Tibial artery (tissue), 4 donors: ENCODE data around the gene ARFGAP3.
A peak's percentile ranks its signal among the peaks of the same experiment; 100 is the strongest.

ENCODE experiments used
- DNase-seq, 2 donors: peaks; one replicate each; pipeline ENCODE4 v3.0.0-alpha.2; 2019
- H3K27ac ChIP-seq, 2 donors: fragments of 200-600 bp; sonication (generic) in 1 of 2; 1 replicate in 1 of 2; 2 replicates in 1 of 2; pipeline ENCODE4 v1.5.1; 2018 to 2019; ENCODE audit warnings: mild to moderate bottlenecking in 1 of 2
- H3K27me3 ChIP-seq, 2 donors: fragments of 200-600 bp; sonication (generic) in 1 of 2; one replicate each; pipeline versions ENCODE4 v1.5.1 to v1.6.0; 2016 to 2019
- H3K36me3 ChIP-seq, 3 donors: fragments of 200-600 bp; sonication (generic) in 2 of 3; one replicate each; pipeline ENCODE4 v1.5.1; 2016 to 2019; ENCODE audit warnings: mild to moderate bottlenecking in 2 of 3
- H3K4me1 ChIP-seq, 4 donors: fragments of 200-600 bp; sonication (generic) in 2 of 4; 1 replicate in 3 of 4; 2 replicates in 1 of 4; pipeline ENCODE4 v1.5.1; 2016 to 2019
- H3K4me3 ChIP-seq, 2 donors: fragments of 200-600 bp; sonication (generic) in 1 of 2; 1 replicate in 1 of 2; 2 replicates in 1 of 2; pipeline ENCODE4 v1.5.1; 2018 to 2019; ENCODE audit warnings: mild to moderate bottlenecking in 2 of 2
- H3K9me3 ChIP-seq, 3 donors: fragments of 200-600 bp; sonication (generic) in 1 of 3; one replicate each; pipeline ENCODE4 v1.5.1; 2016 to 2019
- intact Hi-C: fragments of 100-400 bp; cut with DNase I; formaldehyde crosslinking; loops from one replicate; pipeline ENCODE4 v1.15.0; 2023; ENCODE audit warnings: low total_unique reads
- TF ChIP-seq, protein P1 (sequence below), 2 experiments: fragments of 200-600 bp in 1 of 2; fragments of 450-650 bp in 1 of 2; IDR thresholded peaks; one replicate each; pipeline ENCODE4 v1.5.1; 2017 to 2019; ENCODE audit warnings: antibody characterized with exemption in 2 of 2, mild to moderate bottlenecking in 1 of 2, moderate library complexity in 1 of 2

Gene ARFGAP3

DNA sequence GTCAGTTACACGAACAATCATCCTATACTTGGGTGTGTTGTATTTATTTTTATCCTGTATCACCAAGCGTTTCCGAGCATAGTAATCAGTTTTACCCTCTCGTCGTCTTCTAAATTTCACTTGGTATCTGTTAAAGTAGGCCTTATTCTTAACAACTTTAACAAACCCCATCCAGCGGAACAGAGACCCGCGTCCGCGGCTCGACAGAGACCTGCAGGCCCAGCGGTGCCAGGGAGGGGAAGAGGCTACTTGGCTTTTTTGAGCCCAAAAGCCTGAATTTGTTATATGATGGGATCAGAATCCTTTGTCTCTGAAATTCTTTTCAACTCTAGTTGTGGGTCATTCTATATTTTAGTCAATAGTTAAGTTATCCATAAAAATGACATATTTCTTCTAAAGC, 79.9 kb downstream of the ARFGAP3 start:
- no peak for DNase-seq
- Histone ChIP-seq H3K9me3 (no peaks in the 10 kb centered on the region), H3K36me3 (no peaks in the 10 kb centered on the region), H3K27ac (no peak overlapping the region), H3K4me3 (no peak overlapping the region), H3K27me3 (no peaks in the 10 kb centered on the region), H3K4me1 (no peaks in the 10 kb centered on the region)
- intact Hi-C loops = loop anchor here (10.0 kb wide), 1 partner anchor 112 kb away; no protein-coding TSS in a partner anchor
- TF ChIP-seq, protein P1, sequence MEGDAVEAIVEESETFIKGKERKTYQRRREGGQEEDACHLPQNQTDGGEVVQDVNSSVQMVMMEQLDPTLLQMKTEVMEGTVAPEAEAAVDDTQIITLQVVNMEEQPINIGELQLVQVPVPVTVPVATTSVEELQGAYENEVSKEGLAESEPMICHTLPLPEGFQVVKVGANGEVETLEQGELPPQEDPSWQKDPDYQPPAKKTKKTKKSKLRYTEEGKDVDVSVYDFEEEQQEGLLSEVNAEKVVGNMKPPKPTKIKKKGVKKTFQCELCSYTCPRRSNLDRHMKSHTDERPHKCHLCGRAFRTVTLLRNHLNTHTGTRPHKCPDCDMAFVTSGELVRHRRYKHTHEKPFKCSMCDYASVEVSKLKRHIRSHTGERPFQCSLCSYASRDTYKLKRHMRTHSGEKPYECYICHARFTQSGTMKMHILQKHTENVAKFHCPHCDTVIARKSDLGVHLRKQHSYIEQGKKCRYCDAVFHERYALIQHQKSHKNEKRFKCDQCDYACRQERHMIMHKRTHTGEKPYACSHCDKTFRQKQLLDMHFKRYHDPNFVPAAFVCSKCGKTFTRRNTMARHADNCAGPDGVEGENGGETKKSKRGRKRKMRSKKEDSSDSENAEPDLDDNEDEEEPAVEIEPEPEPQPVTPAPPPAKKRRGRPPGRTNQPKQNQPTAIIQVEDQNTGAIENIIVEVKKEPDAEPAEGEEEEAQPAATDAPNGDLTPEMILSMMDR (IDR thresholded peaks at IDR 0.05) = no peak

DNA sequence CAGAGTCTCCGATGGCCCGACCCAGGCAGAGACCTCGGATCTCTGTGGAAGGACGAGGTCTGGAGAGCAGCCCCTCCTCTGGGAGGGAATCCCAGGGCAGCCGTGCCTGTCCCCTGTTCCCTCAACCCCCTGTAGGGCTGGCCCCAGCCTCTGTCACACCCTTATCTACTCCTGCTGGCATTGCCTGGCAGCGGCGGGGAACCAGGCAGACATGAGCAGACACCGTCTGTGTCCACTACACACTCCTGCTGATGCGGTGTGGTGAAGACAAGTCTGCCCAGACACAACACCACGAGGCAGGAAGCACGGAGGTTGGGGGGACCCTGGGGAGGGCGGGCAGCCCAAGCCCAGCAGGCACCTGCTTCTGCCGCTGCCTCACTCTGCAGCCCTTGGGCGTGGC, 83.9 kb downstream of the ARFGAP3 start:
- H3K4me3 ChIP-seq = no peak overlapping the region
- H3K36me3 ChIP-seq = no peaks in the 10 kb centered on the region
- H3K27me3 ChIP-seq = no peaks in the 10 kb centered on the region
- H3K27ac ChIP-seq = no peak overlapping the region
- peaks cover 0 to 11% (median 5%) of the 10 kb centered on the region in 4 donors for H3K4me1 ChIP-seq
- no peak for DNase-seq
- TF ChIP-seq, protein P1 (IDR thresholded peaks at IDR 0.05) = no peak
- intact Hi-C loops = loop anchor here (10.0 kb wide), 1 partner anchor 108 kb away; no protein-coding TSS in a partner anchor
- H3K9me3 ChIP-seq = no peaks in the 10 kb centered on the region

DNA sequence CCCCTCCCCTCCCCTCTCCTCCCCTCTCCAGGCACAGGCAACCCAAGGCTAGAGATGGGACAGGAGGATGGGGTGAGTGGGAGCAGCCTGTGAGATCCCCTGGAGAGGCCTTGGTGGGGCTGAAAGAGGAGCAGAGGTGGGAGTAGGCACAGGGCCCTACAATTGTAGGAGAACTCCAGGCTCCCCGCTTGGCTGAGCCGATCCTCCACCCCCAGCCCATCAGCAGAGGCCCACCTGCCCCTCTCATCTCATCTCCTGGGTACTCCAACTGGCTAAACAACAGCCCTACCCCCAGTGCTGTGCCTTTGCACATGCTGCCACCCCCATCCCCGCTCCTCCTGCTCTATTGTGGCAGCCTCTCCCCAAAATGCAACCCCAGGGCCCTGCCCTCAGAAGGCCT, 84.4 kb downstream of the ARFGAP3 start:
- peaks cover 0 to 11% (median 5%) of the 10 kb centered on the region in 4 donors for H3K4me1 ChIP-seq
- H3K9me3 ChIP-seq = no peaks in the 10 kb centered on the region
- TF ChIP-seq, protein P1 (IDR thresholded peaks at IDR 0.05) = no peak
- no peak for DNase-seq
- no peak overlapping the region for H3K27ac ChIP-seq
- H3K27me3 ChIP-seq = no peaks in the 10 kb centered on the region
- intact Hi-C loops = loop anchor here (10.0 kb wide), 1 partner anchor 108 kb away; no protein-coding TSS in a partner anchor
- H3K36me3 ChIP-seq = no peaks in the 10 kb centered on the region
- H3K4me3 ChIP-seq = no peak overlapping the region

DNA sequence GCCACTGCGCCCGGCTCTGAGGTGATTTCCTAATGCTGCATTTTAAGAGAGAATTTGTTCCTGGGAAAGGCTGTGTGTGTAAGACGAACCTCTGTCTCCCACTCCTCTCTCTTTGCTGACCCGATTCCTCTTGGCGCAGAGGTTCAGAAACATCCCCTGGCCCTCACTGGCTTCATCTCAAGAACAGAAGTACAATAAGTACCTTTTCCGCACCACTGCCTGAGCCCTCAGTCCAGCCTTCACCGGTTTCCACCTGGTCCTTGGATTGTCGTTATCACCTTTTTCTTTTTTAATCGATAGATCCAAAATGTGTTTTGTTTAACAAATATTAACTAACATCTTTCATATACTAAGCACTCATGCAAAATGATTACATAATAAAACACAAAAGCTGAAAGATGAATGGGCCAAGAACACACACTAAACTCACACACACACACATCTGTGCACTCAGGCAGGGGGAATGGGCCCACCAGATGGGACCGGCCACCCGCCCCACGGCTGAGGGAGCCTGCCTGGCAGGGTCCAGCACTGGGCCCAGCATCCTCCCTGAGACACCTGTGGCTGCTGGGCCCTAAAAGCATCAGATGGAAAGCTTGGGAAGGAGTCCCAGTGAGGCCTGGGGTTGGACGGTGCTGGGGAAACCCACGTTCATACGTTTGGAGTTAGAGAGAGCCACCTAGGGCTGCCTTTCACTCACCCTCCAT, 86.0 kb downstream of the ARFGAP3 start:
- TF ChIP-seq, protein P1 (IDR thresholded peaks at IDR 0.05) = no peak
- Histone ChIP-seq H3K4me3 (no peak overlapping the region), H3K27ac (no peak overlapping the region), H3K4me1 (peaks cover 0 to 11% (median 5%) of the 10 kb centered on the region in 4 donors), H3K36me3 (no peaks in the 10 kb centered on the region), H3K27me3 (no peaks in the 10 kb centered on the region), H3K9me3 (no peaks in the 10 kb centered on the region)
- intact Hi-C loops = loop anchor here (10.0 kb wide), 1 partner anchor 106 kb away; no protein-coding TSS in a partner anchor
- no peak for DNase-seq

DNA sequence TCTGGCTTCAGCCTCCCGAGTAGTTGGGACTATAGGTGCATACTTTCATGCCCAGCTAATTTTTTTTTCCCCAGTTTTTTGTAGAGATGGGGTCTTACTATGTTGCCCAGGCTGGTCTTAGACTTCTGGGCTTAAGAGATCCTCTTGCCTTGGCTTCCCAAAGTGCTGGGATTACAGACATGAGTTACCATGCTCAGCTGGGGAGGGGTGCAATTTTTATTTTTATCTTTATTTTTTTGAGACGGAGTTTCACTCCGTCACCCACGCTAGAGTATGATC, 86.7 kb downstream of the ARFGAP3 start:
- DNase-seq = no peak
- Histone ChIP-seq H3K4me3 (peak overlapping the region in 1 of 2 donors; percentile 27), H3K36me3 (no peaks in the 10 kb centered on the region), H3K4me1 (peaks cover 0 to 11% (median 5%) of the 10 kb centered on the region in 4 donors), H3K27ac (no peak overlapping the region), H3K9me3 (no peaks in the 10 kb centered on the region), H3K27me3 (no peaks in the 10 kb centered on the region)
- intact Hi-C loops = loop anchor here (10.0 kb wide), 1 partner anchor 106 kb away; no protein-coding TSS in a partner anchor
- TF ChIP-seq, protein P1 (IDR thresholded peaks at IDR 0.05) = no peak
